ENCODE data around the gene PRR15L.
A peak's percentile ranks its signal among the peaks of the same experiment; 100 is the strongest.
"Not testable (repeated sequence)": the region's sequence is repeated elsewhere in the genome, so short reads cannot be mapped to it uniquely, and the experiment has no call there.

PRR15L gene

GRCh38 chr17:47929218-47930000, 28.3 kb downstream of the PRR15L start:
- no peak for DNase-seq

GRCh38 chr17:47928415-47928814, 29.3 kb downstream of the PRR15L start:
- DNase-seq = no peak

- DNase-seq = no peak
Measured at GRCh38 chr17:47927821-47928400, 29.8 kb downstream of the PRR15L start.

- DNase-seq = no peak
Measured at GRCh38 chr17:47925678-47925988, 32.0 kb downstream of the PRR15L start.

- no peak for DNase-seq
Measured at GRCh38 chr17:47924785-47925677, 32.7 kb downstream of the PRR15L start.

- DNase-seq = not testable (repeated sequence)
Measured at GRCh38 chr17:47919889-47920288, 37.8 kb downstream of the PRR15L start.

DNA sequence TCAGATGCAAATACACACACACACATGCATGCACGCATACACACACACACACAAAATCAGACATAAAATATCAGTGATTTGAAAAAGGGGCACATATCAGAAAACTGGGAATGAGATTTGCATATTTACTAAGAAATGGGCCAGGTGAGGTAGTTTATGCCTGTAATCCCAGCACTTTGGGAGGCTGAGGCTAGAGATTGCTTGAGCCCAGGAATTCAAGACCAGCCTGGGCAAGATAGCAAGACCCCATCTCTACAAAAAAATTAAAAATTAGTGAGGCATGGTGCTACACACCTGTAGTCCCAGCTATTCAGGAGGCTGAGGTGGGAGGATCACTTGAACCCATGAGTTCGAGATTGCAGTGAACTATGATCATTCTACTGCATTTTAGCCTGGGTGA, 38.7 kb downstream of the PRR15L start:
- DNase-seq = no peak

DNA sequence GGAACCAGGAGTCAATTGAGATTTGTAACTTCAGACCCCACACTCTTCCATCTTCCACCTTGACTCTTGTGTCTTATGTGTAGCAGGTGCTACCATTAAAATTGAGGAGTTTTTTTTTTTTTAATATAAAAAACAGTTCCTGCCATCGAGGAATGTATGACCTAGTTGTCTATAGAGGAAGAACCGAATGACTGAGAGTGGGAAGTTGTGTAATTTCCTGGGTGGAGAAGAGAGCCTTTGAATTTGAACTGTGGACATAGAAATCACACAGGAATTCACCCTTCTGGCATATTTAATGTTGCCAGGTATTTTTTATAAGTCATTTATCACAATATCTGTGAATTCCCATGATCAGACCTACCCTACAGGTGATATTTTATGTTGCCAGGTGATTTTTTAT, 39.7 kb downstream of the PRR15L start:
- no peak for DNase-seq

- no peak for DNase-seq
Measured at GRCh38 chr17:47917581-47917980, 40.1 kb downstream of the PRR15L start.

- DNase-seq = no peak
Measured at GRCh38 chr17:47916489-47917208, 41.0 kb downstream of the PRR15L start.

DNA sequence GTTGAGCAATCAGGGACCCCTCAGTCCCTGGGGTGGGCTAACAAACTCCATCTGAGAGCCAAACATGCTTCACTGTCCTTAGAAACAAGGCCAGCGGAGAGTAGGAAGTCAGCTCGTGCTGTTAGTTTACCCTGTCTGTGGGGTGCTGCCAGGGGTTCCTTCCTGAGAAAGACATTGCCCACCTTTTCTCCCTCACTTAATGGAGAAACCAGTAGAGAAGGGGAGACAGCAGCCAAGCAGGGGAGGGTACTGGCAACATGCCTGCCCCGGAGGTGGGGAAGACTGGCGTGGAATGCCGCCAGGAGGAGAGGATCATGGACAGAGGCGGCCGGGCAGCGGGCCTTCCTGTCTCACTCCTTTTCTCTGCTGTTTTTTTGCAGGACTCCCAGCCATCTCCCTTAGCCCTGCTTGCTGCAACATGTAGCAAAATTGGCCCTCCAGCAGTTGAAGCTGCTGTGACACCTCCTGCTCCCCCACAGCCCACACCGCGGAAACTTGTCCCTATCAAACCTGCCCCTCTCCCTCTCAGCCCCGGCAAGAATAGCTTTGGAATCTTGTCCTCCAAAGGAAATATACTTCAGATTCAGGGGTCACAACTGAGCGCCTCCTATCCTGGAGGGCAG, 41.8 kb downstream of the PRR15L start:
- DNase-seq = no peak

DNA sequence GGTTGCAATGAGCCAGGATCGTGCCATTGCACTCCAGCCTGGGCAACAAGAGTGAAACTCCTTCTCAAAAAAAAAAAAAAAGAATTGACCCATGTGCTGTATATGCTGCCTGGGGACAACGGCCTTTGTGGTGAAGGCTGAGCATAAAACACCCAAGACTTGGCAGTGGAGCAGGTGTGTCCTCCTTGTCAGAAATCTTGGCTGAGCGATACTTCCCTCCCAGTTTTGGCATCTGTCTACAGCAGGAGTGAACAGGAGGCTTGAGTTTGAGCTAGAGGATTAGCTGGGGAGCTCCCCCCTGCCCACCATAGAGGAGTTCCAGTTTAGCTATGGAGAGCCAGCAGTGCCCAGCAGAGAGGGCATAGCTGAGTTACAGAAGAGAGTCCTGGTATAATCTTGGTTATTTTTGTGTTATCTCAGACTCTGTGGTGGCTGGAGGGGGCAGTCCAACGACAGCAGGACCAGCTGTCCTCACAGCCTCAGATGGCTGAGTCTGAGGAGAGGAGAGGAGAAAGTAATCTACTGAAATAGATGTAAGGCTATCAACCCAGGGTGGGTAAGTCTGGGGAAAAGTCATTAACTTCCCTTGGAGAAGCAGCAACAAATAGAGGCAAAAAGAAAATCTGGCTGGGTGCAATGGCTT, 43.3 kb downstream of the PRR15L start:
- no peak for DNase-seq

GRCh38 chr17:47913050-47913449, 44.6 kb downstream of the PRR15L start:
- DNase-seq = no peak

DNA sequence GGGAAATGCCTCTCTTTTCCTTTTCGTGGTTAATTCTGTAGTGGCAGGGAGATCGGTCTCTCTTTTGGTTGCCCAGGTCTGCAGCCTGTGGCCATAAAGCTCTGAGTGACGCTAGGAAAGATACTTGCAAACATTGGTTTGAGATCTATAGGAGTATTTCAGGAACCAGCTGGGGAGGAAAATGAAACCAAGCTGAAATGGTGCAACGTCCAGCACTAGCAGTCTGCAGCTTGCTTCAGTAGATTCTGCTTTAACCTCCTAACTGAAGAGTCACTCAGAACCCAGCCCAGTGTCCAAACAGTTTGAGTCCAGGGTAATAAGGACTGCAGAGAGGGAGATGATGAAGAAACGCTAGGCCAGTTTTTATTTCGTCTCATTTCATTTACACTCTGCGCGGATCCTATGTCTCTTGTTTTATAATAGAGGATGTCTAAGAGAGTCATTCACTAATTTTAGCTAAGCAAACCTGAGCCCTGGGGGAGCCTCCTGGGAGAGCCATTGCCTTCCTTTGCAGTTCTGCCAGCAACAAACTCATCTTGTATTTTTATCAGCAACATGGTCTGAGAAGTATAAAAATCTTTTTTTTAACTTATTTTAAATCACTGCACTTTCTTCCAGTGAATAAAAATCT, 49.6 kb downstream of the PRR15L start:
- no peak for DNase-seq

GRCh38 chr17:47906443-47906842, 51.2 kb downstream of the PRR15L start:
- no peak for DNase-seq

DNA sequence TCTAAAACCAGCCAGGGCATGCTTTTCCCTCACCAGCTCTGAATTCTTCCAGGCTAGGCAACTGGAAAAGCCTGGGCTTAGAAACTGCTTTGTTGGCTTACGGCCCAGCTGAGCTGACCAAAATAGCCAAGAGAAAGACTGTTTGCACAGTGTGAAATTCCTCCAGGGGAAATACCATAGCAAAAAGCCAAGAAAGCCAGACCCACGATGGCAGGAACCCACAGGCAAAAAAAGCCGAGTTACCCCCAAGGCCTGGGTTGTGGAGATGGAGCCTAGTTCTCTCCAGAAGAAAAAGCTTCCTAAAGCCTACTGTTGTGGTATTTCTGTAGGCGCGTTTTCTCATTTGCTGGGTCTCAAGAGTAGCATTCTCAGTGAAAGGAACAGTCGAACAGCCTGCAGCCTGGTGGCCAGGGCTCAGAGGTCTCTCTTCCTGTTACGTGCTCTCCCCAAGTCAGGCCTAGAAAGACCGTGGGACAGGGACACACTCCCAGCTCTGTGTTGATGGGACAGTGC, 52.4 kb downstream of the PRR15L start:
- peak; percentile 56 for DNase-seq

DNA sequence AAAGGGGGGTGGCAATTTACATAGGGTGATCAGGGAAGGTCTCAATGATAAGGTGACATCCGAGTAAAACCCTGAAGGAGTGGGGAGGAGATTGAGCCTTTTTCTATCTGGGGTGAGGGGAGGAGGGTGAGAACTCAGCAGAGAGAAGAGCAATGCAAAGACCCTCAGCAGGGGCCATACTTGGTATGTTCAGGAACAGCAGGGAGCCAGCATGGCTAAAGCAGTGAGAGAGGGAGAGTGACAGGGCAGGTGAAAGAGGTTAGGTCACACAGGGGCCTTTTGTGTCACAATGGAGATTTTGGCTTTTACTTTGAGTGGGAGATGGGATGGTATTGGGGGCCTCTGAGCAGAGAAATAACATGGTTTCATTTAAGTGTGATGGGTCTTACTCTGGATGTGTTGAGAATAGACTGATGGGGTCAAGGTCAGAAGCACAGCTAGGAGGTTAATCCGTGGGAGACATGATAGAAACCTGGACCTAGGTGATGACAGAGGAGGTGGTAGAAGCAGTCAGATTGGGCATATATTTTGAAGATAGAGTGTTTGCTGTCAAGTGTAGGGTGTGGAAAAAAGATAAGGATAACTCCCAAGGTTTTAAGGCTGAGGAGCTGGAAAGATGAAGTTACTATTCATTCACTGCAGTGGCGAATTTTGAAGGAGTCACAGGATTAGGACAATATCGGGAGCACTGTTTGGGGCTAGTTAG, 55.5 kb downstream of the PRR15L start:
- no peak for DNase-seq
